ENCODE measurements around the gene CD163L1.

The CD163L1 gene

DNA sequence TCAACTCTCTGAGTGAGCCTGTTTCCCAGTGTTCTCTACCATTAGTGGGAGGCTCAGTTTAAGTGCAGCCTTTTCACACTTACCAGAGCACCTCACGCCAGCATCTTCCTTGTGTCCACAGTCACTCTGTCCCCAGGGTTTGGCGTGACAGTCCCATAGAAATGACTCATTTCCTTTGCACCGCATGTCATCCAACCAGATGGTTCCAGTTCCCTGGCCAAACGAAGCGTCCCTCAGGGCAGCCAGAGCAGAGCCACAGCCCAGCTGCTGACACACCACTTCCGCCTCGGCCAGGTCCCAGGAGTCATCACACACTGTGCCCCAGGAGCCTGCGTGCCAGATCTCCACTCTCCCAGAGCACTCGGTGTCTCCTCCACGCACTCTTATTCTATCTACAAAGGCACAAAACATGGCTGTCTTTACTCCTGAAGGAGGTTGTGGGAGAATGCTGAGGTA is 74.7 kb downstream of the CD163L1 start:
- no peak overlapping the region for H3K9ac ChIP-seq (ENCODE audit: low read depth, low read length)
- DNase-seq = no peak
- no peaks in the 10 kb centered on the region for H3K79me2 ChIP-seq (ENCODE audit: insufficient read depth, low read length)
- no peak overlapping the region for H3K27ac ChIP-seq (ENCODE audit: low read length)
- no peaks in the 10 kb centered on the region for H3K9me3 ChIP-seq (ENCODE audit: insufficient read depth, low read length, severe bottlenecking)
- H3K4me2 ChIP-seq (ENCODE audit: insufficient read depth, low read length) = no peak overlapping the region
- no peak overlapping the region for H3K4me3 ChIP-seq (ENCODE audit: low read depth in 1 of 2, low read length in 2 of 2)
- H3K4me1 ChIP-seq (ENCODE audit: insufficient read depth, low read length) = no peaks in the 10 kb centered on the region
- peaks cover 12% of the 10 kb centered on the region for H3K27me3 ChIP-seq (ENCODE audit: insufficient read depth, low read length, poor library complexity)
- no peak overlapping the region for H2AFZ ChIP-seq (ENCODE audit: low read depth, low read length)
- H3K36me3 ChIP-seq (ENCODE audit: insufficient read depth, low read length) = no peaks in the 10 kb centered on the region
- TF ChIP-seq, protein P1, sequence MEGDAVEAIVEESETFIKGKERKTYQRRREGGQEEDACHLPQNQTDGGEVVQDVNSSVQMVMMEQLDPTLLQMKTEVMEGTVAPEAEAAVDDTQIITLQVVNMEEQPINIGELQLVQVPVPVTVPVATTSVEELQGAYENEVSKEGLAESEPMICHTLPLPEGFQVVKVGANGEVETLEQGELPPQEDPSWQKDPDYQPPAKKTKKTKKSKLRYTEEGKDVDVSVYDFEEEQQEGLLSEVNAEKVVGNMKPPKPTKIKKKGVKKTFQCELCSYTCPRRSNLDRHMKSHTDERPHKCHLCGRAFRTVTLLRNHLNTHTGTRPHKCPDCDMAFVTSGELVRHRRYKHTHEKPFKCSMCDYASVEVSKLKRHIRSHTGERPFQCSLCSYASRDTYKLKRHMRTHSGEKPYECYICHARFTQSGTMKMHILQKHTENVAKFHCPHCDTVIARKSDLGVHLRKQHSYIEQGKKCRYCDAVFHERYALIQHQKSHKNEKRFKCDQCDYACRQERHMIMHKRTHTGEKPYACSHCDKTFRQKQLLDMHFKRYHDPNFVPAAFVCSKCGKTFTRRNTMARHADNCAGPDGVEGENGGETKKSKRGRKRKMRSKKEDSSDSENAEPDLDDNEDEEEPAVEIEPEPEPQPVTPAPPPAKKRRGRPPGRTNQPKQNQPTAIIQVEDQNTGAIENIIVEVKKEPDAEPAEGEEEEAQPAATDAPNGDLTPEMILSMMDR (IDR thresholded peaks at IDR 0.05; ENCODE audit: borderline replicate concordance, extremely low read depth, low read length, poor library complexity, severe bottlenecking) = no peak
- TF ChIP-seq EZH2 (IDR thresholded peaks at IDR 0.05; ENCODE audit: borderline replicate concordance, low read depth, low read length, severe bottlenecking) = no peak
- H4K20me1 ChIP-seq (ENCODE audit: insufficient read depth, low read length) = no peaks in the 10 kb centered on the region
- ATAC-seq (ENCODE audit: insufficient read depth, low read depth) = no peak

DNA sequence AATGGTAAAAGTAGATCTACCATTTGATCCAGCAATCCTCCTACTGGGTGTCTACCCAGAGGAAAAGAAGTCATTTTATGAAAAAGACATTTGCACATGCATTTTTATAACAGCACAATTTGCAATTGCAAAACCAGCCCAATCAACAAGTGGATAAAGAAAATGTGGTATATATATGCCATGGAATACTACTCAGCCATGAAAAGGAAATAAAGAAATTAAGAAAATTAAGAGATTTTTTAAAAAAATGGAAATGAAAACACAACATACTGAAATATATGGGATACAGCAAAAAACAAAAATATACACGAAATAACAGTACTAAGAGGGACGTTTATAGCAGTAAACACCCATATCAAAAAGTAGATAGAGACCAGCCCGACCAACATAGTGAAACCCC is 81.2 kb downstream of the CD163L1 start:
- H3K79me2 ChIP-seq (ENCODE audit: insufficient read depth, low read length) = no peaks in the 10 kb centered on the region
- no peaks in the 10 kb centered on the region for H3K4me1 ChIP-seq (ENCODE audit: insufficient read depth, low read length)
- no peak overlapping the region for H2AFZ ChIP-seq (ENCODE audit: low read depth, low read length)
- H3K27ac ChIP-seq (ENCODE audit: low read length) = no peak overlapping the region
- H3K4me2 ChIP-seq (ENCODE audit: insufficient read depth, low read length) = no peak overlapping the region
- no peak for ATAC-seq (ENCODE audit: insufficient read depth, low read depth)
- TF ChIP-seq, protein P1 (IDR thresholded peaks at IDR 0.05; ENCODE audit: borderline replicate concordance, extremely low read depth, low read length, poor library complexity, severe bottlenecking) = no peak
- no peak for TF ChIP-seq EZH2 (IDR thresholded peaks at IDR 0.05; ENCODE audit: borderline replicate concordance, low read depth, low read length, severe bottlenecking)
- no peak for DNase-seq
- no peaks in the 10 kb centered on the region for H3K9me3 ChIP-seq (ENCODE audit: insufficient read depth, low read length, severe bottlenecking)
- H3K36me3 ChIP-seq (ENCODE audit: insufficient read depth, low read length) = no peaks in the 10 kb centered on the region
- peaks cover 5% of the 10 kb centered on the region for H3K27me3 ChIP-seq (ENCODE audit: insufficient read depth, low read length, poor library complexity)
- H3K9ac ChIP-seq (ENCODE audit: low read depth, low read length) = no peak overlapping the region
- H4K20me1 ChIP-seq (ENCODE audit: insufficient read depth, low read length) = no peaks in the 10 kb centered on the region
- no peak overlapping the region for H3K4me3 ChIP-seq (ENCODE audit: low read depth in 1 of 2, low read length in 2 of 2)

DNA sequence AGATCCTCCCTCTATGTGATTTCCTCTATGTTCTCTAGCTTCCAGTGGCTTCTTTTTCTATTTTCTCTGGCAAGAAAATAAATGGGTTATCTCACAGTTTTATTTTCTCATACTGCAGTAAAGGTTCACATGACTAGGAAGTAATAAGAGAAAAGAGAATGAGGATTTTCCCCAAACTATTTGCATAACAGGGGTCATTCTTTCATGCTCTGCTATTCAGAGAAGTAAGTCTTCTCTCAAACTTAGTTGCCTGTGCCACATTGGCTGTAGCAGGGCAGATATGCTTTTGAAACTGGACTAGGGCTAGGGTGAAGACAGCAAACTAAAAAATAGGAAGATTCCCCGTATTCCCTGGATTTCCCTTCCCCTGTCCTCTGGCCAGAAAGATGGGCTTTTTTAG is 82.7 kb downstream of the CD163L1 start:
- DNase-seq = no peak
- Histone ChIP-seq H3K9ac (ENCODE audit: low read depth, low read length) (no peak overlapping the region), H3K27ac (ENCODE audit: low read length) (no peak overlapping the region), H4K20me1 (ENCODE audit: insufficient read depth, low read length) (no peaks in the 10 kb centered on the region), H3K9me3 (ENCODE audit: insufficient read depth, low read length, severe bottlenecking) (no peaks in the 10 kb centered on the region), H3K4me1 (ENCODE audit: insufficient read depth, low read length) (no peaks in the 10 kb centered on the region), H2AFZ (ENCODE audit: low read depth, low read length) (no peak overlapping the region), H3K4me3 (ENCODE audit: low read depth in 1 of 2, low read length in 2 of 2) (no peak overlapping the region), H3K79me2 (ENCODE audit: insufficient read depth, low read length) (no peaks in the 10 kb centered on the region), H3K27me3 (ENCODE audit: insufficient read depth, low read length, poor library complexity) (peaks cover 8% of the 10 kb centered on the region), H3K36me3 (ENCODE audit: insufficient read depth, low read length) (no peaks in the 10 kb centered on the region), H3K4me2 (ENCODE audit: insufficient read depth, low read length) (no peak overlapping the region)
- TF ChIP-seq, protein P1 (IDR thresholded peaks at IDR 0.05; ENCODE audit: borderline replicate concordance, extremely low read depth, low read length, poor library complexity, severe bottlenecking) = no peak
- TF ChIP-seq EZH2 (IDR thresholded peaks at IDR 0.05; ENCODE audit: borderline replicate concordance, low read depth, low read length, severe bottlenecking) = no peak
- no peak for ATAC-seq (ENCODE audit: insufficient read depth, low read depth)

DNA sequence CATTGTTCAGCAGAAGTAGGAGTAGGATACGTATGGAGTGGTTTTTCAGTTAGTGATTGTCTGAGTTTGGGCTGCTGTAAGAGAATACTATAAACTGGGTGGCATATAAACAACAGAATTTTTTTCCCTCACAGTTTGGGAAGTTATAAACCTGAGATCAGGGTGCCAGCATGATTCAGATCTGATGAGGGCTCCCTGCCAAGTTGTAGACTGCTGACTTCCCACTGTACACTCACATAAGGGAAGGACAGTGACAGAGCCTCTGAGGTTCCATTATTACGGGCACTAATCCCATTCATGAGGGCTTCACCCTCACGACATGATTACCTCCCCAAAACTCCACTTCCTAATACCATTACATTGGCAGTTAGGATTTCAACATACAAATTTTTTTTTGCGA is 89.4 kb downstream of the CD163L1 start:
- Histone ChIP-seq H3K36me3 (ENCODE audit: insufficient read depth, low read length) (no peaks in the 10 kb centered on the region), H3K27ac (ENCODE audit: low read length) (no peak overlapping the region), H3K27me3 (ENCODE audit: insufficient read depth, low read length, poor library complexity) (peaks cover 39% of the 10 kb centered on the region), H3K4me2 (ENCODE audit: insufficient read depth, low read length) (no peak overlapping the region), H3K79me2 (ENCODE audit: insufficient read depth, low read length) (no peaks in the 10 kb centered on the region), H3K4me1 (ENCODE audit: insufficient read depth, low read length) (no peaks in the 10 kb centered on the region), H3K4me3 (ENCODE audit: low read depth in 1 of 2, low read length in 2 of 2) (no peak overlapping the region), H3K9me3 (ENCODE audit: insufficient read depth, low read length, severe bottlenecking) (no peaks in the 10 kb centered on the region), H4K20me1 (ENCODE audit: insufficient read depth, low read length) (no peaks in the 10 kb centered on the region), H2AFZ (ENCODE audit: low read depth, low read length) (no peak overlapping the region), H3K9ac (ENCODE audit: low read depth, low read length) (no peak overlapping the region)
- DNase-seq (no peak), ATAC-seq (ENCODE audit: insufficient read depth, low read depth) (no peak)
- no peak for TF ChIP-seq EZH2 (IDR thresholded peaks at IDR 0.05; ENCODE audit: borderline replicate concordance, low read depth, low read length, severe bottlenecking)
- TF ChIP-seq, protein P1 (IDR thresholded peaks at IDR 0.05; ENCODE audit: borderline replicate concordance, extremely low read depth, low read length, poor library complexity, severe bottlenecking) = no peak

Measured in DND-41 (cell line).